Suprapubic skin (tissue), 4 donors: ENCODE measurements around the gene NEU2. TPM values are rescaled to one million over a fixed set of nuclear protein-coding genes. Genes with fewer than 3 reads are reported as not detected.

ENCODE experiments used
- DNase-seq, 2 donors: peaks; one replicate each; pipeline ENCODE4 v3.0.0-alpha.2; 2019; ENCODE audit warnings: low spot score in 2 of 2
- H3K27ac ChIP-seq: fragments of 200-600 bp; sonication (generic); one replicate; pipeline ENCODE4 v1.5.1; 2019
- H3K27me3 ChIP-seq: fragments of 200-600 bp; sonication (generic); one replicate; pipeline ENCODE4 v1.5.1; 2019
- H3K36me3 ChIP-seq: fragments of 200-600 bp; sonication (generic); one replicate; pipeline ENCODE4 v1.5.1; 2019
- H3K4me1 ChIP-seq: fragments of 200-600 bp; sonication (generic); one replicate; pipeline ENCODE4 v1.5.1; 2019
- H3K4me3 ChIP-seq: fragments of 200-600 bp; sonication (generic); one replicate; pipeline ENCODE4 v1.5.1; 2019; ENCODE audit warnings: mild to moderate bottlenecking
- H3K9me3 ChIP-seq: fragments of 200-600 bp; sonication (generic); one replicate; pipeline ENCODE4 v1.5.1; 2019
- EP300 ChIP-seq: sonication (generic); formaldehyde crosslinking; IDR thresholded peaks from one replicate; pipeline ENCODE4 v1.6.1; 2017; ENCODE audit warnings: antibody characterized with exemption
- POLR2A ChIP-seq, 2 donors: fragments of 450-650 bp; IDR thresholded peaks; one replicate each; pipeline ENCODE4 v1.6.1; 2017; ENCODE audit warnings: antibody characterized with exemption in 2 of 2, mild to moderate bottlenecking in 2 of 2, moderate library complexity in 2 of 2
- POLR2AphosphoS5 ChIP-seq, 3 donors: sonication (generic); formaldehyde crosslinking; IDR thresholded peaks; one replicate each; pipeline ENCODE4 v1.6.1; 2017; ENCODE audit warnings: antibody characterized with exemption in 3 of 3
- WGBS: methylation state at CpG from one replicate; pipeline ENCODE4 v1.1.5; 2018; 5-methylcytosine and 5-hydroxymethylcytosine counted together
- total RNA-seq, 4 donors: library from RNA; depleted of rRNA; stranded (reverse); fragments of >200 nt; gene quantifications; one replicate each; pipeline ENCODE4 v1.1.0, GENCODE V29; 2016
- TF ChIP-seq, protein P1 (sequence below), 2 donors: fragments of 200-600 bp in 1 of 2; fragments of 450-650 bp in 1 of 2; sonication (generic) in 1 of 2; IDR thresholded peaks; one replicate each; pipeline ENCODE4 v1.5.1; 2016 to 2019; ENCODE audit warnings: antibody characterized with exemption in 2 of 2, mild to moderate bottlenecking in 1 of 2, moderate library complexity in 1 of 2

The NEU2 gene
- total RNA-seq, 4 donors from 2014 or later, result 1.7 to 19.9 (median 5.8) TPM

DNA sequence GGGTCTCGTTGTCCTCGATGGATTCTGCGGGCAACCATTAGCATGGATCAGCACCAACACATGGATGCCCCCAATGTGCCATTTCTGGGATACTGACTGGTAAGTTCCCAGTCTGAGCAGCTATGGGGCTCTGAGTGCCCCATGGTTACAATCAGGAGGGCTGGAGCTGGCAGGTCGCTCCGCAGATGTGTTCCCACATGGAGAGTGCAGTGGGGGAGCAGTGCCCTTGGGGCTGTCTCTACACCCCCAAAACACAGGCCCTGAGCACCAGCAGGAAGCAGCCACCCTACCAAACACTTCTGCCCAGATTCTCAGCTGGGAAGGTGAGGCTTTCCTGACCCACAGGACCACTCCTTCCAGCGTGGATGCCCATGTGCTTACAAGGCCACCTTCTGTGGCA lies 27.4 kb upstream of the NEU2 start:
- no peak for TF ChIP-seq POLR2A (IDR thresholded peaks at IDR 0.05)
- TF ChIP-seq, protein P1, sequence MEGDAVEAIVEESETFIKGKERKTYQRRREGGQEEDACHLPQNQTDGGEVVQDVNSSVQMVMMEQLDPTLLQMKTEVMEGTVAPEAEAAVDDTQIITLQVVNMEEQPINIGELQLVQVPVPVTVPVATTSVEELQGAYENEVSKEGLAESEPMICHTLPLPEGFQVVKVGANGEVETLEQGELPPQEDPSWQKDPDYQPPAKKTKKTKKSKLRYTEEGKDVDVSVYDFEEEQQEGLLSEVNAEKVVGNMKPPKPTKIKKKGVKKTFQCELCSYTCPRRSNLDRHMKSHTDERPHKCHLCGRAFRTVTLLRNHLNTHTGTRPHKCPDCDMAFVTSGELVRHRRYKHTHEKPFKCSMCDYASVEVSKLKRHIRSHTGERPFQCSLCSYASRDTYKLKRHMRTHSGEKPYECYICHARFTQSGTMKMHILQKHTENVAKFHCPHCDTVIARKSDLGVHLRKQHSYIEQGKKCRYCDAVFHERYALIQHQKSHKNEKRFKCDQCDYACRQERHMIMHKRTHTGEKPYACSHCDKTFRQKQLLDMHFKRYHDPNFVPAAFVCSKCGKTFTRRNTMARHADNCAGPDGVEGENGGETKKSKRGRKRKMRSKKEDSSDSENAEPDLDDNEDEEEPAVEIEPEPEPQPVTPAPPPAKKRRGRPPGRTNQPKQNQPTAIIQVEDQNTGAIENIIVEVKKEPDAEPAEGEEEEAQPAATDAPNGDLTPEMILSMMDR (IDR thresholded peaks at IDR 0.05), result no peak
- no peak for TF ChIP-seq POLR2AphosphoS5 (IDR thresholded peaks at IDR 0.05)
- no peak for TF ChIP-seq EP300
- H3K9me3 ChIP-seq, result no peaks in the 10 kb centered on the region
- no peaks in the 10 kb centered on the region for H3K27me3 ChIP-seq
- H3K4me1 ChIP-seq, result no peaks in the 10 kb centered on the region
- 100% methylated on average over 6 of the region's 6 CpGs for WGBS
- H3K27ac ChIP-seq, result no peak overlapping the region
- H3K36me3 ChIP-seq, result no peaks in the 10 kb centered on the region
- DNase-seq, result peak in 1 of 2 donors; percentile 13
- no peak overlapping the region for H3K4me3 ChIP-seq

DNA sequence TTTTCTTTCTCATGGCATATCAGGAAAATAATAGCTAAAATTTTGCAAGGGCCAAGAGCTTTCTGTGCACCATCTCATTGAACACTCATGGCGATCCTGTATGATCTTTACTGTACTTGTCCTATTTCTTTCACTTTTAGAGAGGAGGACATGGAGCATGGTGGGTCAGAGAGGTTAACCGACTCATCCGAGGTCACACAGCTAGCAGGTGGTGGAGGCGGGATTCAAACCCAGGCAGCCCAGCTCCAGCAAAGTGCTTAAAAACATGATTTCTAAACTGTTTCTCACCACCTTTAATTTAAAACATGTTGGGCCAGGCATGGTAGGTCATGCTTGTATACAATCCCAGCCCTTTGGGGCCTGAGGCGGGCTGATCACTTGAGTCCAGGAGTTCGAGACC lies 25.8 kb upstream of the NEU2 start:
- Histone ChIP-seq H3K9me3 (no peaks in the 10 kb centered on the region), H3K4me3 (no peak overlapping the region), H3K27me3 (no peaks in the 10 kb centered on the region), H3K27ac (no peak overlapping the region), H3K4me1 (no peaks in the 10 kb centered on the region), H3K36me3 (no peaks in the 10 kb centered on the region)
- TF ChIP-seq POLR2AphosphoS5 (IDR thresholded peaks at IDR 0.05) (no peak), EP300 (no peak), POLR2A (IDR thresholded peaks at IDR 0.05) (no peak)
- TF ChIP-seq, protein P1 (IDR thresholded peaks at IDR 0.05), result no peak
- 91% methylated on average over 6 of the region's 6 CpGs for WGBS
- peak in 1 of 2 donors; percentile 38 for DNase-seq

DNA sequence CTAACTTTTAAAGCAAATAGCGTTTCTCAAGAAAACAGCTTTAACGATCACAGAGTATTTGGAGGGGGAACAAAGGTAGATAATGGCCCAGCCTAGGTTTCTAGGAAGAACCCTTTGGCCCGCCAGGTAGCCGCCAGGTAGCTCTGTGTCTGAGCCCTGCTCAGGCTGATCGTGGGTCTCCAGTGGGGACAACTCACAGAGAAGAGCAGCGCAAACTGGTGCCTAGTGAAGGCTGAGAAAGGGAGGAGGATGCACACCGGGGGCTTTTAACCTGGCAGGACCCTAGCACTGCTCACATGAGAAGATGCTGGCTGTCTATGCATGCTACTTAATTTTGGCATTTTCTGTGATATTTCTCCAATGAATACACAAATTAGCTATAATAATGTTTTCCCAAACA lies 25.2 kb upstream of the NEU2 start:
- H3K9me3 ChIP-seq, result no peaks in the 10 kb centered on the region
- WGBS, result 93% methylated on average over 7 of the region's 7 CpGs
- H3K4me3 ChIP-seq, result no peak overlapping the region
- TF ChIP-seq, protein P1 (IDR thresholded peaks at IDR 0.05), result no peak
- TF ChIP-seq POLR2AphosphoS5 (IDR thresholded peaks at IDR 0.05), result no peak
- no peaks in the 10 kb centered on the region for H3K4me1 ChIP-seq
- H3K27ac ChIP-seq, result no peak overlapping the region
- no peaks in the 10 kb centered on the region for H3K27me3 ChIP-seq
- H3K36me3 ChIP-seq, result no peaks in the 10 kb centered on the region
- peak in 1 of 2 donors; percentile 45 for DNase-seq

DNA sequence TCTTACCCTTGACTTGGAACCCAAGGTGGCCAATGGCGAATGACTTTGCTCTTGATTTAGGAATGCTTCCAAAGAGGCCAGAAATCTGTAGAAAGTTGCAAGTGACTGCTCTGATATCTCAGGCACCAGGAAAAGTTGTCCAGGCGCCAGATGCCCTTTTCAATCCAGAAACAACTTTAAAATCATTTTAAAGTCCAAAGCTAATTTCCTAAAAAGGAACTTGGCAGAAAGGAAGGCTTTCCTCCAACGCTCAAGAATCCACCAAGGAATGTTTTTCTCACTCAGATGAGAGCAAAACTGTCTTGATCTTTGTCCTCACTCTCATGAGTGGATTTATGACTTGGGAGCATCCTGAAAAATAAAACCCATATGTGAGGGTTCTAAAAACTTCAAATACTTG lies 24.7 kb upstream of the NEU2 start:
- DNase-seq, result peak in 1 of 2 donors; percentile 11
- Histone ChIP-seq H3K4me3 (no peak overlapping the region), H3K9me3 (no peaks in the 10 kb centered on the region), H3K4me1 (no peaks in the 10 kb centered on the region), H3K36me3 (no peaks in the 10 kb centered on the region), H3K27me3 (no peaks in the 10 kb centered on the region), H3K27ac (no peak overlapping the region)
- no peak for TF ChIP-seq POLR2AphosphoS5 (IDR thresholded peaks at IDR 0.05)
- TF ChIP-seq POLR2A (IDR thresholded peaks at IDR 0.05), result no peak
- TF ChIP-seq EP300, result no peak
- TF ChIP-seq, protein P1 (IDR thresholded peaks at IDR 0.05), result no peak
- WGBS, result 54% methylated on average over 3 of the region's 3 CpGs

DNA sequence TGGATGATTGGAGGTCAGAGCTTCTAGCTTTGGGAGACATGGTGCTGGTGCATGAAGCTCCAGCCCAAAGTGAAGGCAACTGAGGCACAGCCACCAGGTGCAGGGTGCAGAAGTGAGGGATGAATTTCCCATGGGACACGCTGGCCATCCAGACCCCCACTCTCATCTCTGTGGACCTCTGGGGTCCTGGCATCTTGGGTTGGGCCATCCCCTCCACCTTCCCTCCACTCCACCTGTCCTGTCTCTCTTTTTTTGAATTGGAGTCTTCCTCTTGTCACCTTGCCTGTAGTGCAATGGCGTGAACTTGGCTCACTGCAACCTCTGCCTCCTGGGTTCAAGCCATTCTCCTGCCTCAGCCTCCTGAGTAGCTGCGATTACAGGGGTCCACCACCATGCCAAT lies 22.8 kb upstream of the NEU2 start:
- peak in 1 of 2 donors; percentile 21 for DNase-seq

More for the DNA sequence above, 22.8 kb upstream of the NEU2 start:
- Histone ChIP-seq H3K4me3 (no peak overlapping the region), H3K27me3 (no peaks in the 10 kb centered on the region), H3K4me1 (no peaks in the 10 kb centered on the region), H3K27ac (no peak overlapping the region), H3K36me3 (no peaks in the 10 kb centered on the region), H3K9me3 (no peaks in the 10 kb centered on the region)
- TF ChIP-seq POLR2AphosphoS5 (IDR thresholded peaks at IDR 0.05) (no peak), POLR2A (IDR thresholded peaks at IDR 0.05) (no peak), EP300 (no peak)
- TF ChIP-seq, protein P1 (IDR thresholded peaks at IDR 0.05), result no peak
- 97% methylated on average over 3 of the region's 3 CpGs for WGBS
